GM12892 (cell line): Measurements from ENCODE around the gene SYNJ2.

Experiments
- POLR2A ChIP-seq: IDR thresholded peaks from 2 replicates; pipeline ENCODE4 v1.6.1; 2011; ENCODE audit warnings: low read depth, low read length, control low read depth
- POLR2AphosphoS5 ChIP-seq: IDR thresholded peaks from 2 replicates; pipeline ENCODE4 v1.6.1; 2011; ENCODE audit warnings: low read depth, low read length, control low read depth

DNA sequence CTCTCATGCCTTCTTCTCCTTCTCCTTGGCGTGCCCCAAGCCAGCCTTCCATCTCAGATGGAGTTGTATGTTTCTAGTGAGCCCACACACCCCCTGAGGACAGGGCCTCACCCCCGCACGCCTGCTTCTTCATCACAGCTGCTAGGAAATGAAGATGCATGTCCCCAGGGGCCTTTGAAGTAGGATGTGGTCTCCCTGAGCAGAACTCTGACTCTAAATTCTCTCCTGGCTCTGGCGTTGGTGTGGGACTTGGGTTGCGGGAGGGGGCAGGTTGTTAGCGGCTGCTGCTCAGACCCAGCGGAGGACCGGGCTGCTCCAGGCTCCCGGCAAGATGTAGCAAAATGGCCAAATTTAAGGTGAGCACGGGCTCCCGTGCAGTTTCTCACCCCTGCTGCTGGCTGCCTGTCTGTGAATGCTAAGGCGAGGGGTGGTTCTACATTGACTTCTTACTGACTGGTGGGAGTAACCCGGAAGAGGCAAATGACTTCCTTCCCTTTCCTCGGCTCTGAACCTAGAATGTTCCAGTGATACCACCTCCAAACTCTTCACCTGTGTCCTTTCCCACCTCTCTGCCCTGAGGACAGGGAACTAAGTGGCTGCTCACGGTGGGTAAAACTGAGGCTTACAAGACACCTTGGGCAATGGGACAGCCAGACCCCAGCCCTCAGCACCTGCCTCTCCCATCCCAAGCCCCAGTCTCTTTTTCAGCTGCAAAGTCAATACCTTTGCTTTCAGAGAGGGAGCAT, 8.8 kb downstream of the SYNJ2 start:
- TF ChIP-seq POLR2A: no peak
- TF ChIP-seq POLR2AphosphoS5: no peak
